NCI-H1417 treated with DMSO at 0.1 percent for 48 hours (cell line): ENCODE results near the gene ALDH1A1.
"Not testable (repeated sequence)": the region's sequence is repeated elsewhere in the genome, so short reads cannot be mapped to it uniquely, and the experiment has no call there.

Experiments used
- DNase-seq: peaks from one replicate; lab custom pipeline; 2025; lab: John Stamatoyannopoulos, UW

Gene ALDH1A1

GRCh38 chr9:72896439-72896838 is 56.4 kb downstream of the ALDH1A1 start:
- no peak for DNase-seq

- DNase-seq, result no peak
Observed at GRCh38 chr9:72895122-72895521, 57.7 kb downstream of the ALDH1A1 start.

GRCh38 chr9:72894342-72894741 is 58.5 kb downstream of the ALDH1A1 start:
- no peak for DNase-seq

GRCh38 chr9:72893437-72893836 is 59.4 kb downstream of the ALDH1A1 start:
- no peak for DNase-seq

GRCh38 chr9:72891043-72891442 is 61.8 kb downstream of the ALDH1A1 start:
- DNase-seq, result no peak

- DNase-seq, result no peak
Observed at GRCh38 chr9:72888943-72889342, 63.9 kb downstream of the ALDH1A1 start.

GRCh38 chr9:72888067-72888466 is 64.8 kb downstream of the ALDH1A1 start:
- no peak for DNase-seq

- no peak for DNase-seq
Observed at GRCh38 chr9:72886386-72886785, 66.5 kb downstream of the ALDH1A1 start.

- DNase-seq, result no peak
Observed at GRCh38 chr9:72884508-72884907, 68.3 kb downstream of the ALDH1A1 start.

GRCh38 chr9:72883875-72884274 is 69.0 kb downstream of the ALDH1A1 start:
- DNase-seq, result no peak

GRCh38 chr9:72882117-72882775 is 70.6 kb downstream of the ALDH1A1 start:
- no peak for DNase-seq

- no peak for DNase-seq
Observed at GRCh38 chr9:72880821-72881220, 72.0 kb downstream of the ALDH1A1 start.

GRCh38 chr9:72875221-72875620 is 77.6 kb downstream of the ALDH1A1 start:
- DNase-seq, result no peak

- no peak for DNase-seq
Observed at GRCh38 chr9:72874344-72874743, 78.5 kb downstream of the ALDH1A1 start.

GRCh38 chr9:72873456-72873855 is 79.4 kb downstream of the ALDH1A1 start:
- DNase-seq, result no peak

GRCh38 chr9:72872718-72873117 is 80.1 kb downstream of the ALDH1A1 start:
- no peak for DNase-seq

- peak; percentile 13 for DNase-seq
Observed at GRCh38 chr9:72871685-72872084, 81.2 kb downstream of the ALDH1A1 start.

- no peak for DNase-seq
Observed at GRCh38 chr9:72864327-72864726, 88.5 kb downstream of the ALDH1A1 start.

- no peak for DNase-seq
Observed at GRCh38 chr9:72863456-72864094, 89.3 kb downstream of the ALDH1A1 start.

GRCh38 chr9:72862788-72863187 is 90.1 kb downstream of the ALDH1A1 start:
- not testable (repeated sequence) for DNase-seq

- DNase-seq, result no peak
Observed at GRCh38 chr9:72858089-72858912, 94.6 kb downstream of the ALDH1A1 start.

- no peak for DNase-seq
Observed at GRCh38 chr9:72857624-72857996, 95.2 kb downstream of the ALDH1A1 start.

- DNase-seq, result no peak
Observed at GRCh38 chr9:72856972-72857623, 95.8 kb downstream of the ALDH1A1 start.
